HG03460 (cell line): ENCODE data around the gene PREX1.

Source experiments
- ATAC-seq: cut with Tn5 transposase; IDR thresholded peaks from one replicate; pipeline ENCODE4 v1.9.1; 2021; ENCODE audit not compliant: unreplicated experiment

Gene PREX1

DNA sequence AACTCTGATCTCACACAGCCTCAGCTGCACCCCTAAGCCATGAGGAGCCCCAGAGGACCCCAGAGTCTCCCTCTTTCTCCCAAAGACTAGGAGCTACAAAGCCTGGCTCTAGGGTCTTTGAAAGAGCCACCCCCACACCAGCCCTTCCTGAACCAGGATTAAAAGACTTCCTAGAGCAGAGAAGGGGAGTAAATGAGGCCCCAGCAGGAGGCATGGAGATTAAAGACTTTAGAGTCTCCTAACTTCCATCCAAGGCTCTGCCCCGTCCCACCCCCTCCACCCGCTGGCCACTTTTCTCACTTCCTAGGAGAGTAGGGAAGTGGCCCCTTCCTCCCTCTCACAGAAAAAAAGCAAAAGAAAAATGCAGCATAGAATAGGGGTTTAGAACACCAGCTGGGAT, 1.7 kb downstream of the PREX1 start:
- ATAC-seq: no peak

DNA sequence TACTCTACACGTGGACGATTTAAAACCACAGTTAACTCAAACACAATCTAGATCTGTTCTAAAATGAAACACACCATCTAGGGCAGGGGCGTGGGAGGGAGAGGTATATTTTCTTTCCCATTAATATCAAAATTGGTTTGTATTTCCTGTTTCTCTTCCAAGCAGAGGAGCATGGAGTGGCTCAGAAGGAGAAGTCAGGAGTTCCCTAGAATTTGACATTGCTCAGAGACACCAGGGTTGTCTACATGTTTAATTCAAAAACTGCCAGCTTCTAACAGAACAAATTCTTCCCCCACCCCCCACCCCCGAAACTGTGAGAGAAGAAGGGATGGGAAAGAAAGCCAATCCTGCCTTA, 2.3 kb downstream of the PREX1 start:
- no peak for ATAC-seq

DNA sequence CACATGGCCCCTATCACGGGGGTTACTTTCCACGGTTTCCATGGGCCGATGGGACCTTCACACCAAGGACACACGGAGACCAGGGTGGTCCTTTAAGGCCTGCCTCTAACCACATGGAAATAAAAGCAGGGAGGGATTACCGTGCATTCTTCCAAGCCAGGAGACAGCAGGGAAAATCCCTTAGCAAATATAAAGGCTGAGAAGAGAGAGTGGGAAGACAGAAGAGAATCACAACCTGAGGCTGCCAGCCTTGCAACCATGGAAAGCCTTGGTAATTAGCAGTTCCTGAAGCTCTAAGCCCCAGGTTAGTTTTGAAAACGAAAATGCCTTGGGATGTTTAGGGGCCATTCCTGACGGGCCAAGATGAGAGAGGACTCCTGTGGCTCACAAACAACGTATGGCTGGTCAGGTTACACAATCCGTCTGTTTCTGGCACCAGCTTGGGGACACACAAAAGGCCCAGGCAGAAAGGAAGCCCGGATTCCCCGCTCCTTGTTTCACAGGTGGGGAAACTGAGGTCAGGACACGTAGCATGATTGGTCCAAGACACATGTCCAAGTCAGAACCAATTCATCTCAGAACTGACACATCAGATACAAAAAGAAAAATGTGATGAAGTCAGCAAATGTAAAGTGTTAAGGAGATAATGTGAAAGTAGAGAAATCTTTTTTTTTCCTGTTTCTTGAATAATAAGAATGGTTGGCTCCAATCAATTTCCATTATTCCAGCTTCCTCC, 2.8 kb downstream of the PREX1 start:
- ATAC-seq: no peak

DNA sequence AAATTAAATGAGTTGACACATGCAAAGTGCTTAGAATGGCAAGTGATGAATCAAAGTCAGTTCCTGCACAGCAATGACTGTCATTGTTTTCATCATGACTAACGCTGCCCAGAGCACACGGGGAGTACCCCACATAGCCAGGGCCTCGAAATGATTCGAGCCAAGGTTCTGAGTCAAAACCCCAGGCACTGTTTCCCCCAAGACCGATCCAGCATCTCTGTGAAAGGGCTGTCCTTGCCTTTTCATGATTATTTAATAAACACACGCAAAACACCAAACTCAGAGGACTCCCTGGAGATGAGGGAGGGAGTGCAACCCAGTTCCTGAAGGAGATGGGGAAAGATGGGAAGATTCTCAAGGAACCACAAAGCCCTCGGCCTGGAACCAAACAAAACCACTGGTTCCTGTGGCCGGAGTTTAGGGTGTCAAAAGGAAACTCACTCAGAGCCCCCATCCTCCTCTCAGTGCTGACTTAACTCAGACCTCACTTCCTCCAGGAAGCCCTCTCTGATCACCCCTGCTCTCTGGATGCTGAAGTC, 3.8 kb downstream of the PREX1 start:
- ATAC-seq: no peak

DNA sequence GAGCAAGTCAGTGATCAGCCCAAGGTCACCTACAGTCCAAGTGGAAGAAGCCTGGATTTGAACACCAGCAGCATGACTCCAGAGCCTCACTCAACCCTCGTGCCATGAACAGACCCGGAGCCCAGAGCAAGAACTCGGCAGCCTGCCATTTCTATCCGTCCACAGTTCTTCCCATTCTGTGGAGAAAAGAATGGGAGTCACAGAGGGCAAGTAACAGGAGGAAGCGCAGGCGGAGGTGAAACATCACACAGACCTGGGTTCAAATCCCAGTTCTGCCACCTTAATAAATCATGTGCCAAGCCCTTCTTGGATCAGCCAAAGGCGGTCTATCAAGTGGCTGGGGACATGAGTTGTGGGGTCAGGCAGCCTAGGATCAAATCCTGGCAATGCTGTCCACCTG, 4.3 kb downstream of the PREX1 start:
- ATAC-seq: no peak

DNA sequence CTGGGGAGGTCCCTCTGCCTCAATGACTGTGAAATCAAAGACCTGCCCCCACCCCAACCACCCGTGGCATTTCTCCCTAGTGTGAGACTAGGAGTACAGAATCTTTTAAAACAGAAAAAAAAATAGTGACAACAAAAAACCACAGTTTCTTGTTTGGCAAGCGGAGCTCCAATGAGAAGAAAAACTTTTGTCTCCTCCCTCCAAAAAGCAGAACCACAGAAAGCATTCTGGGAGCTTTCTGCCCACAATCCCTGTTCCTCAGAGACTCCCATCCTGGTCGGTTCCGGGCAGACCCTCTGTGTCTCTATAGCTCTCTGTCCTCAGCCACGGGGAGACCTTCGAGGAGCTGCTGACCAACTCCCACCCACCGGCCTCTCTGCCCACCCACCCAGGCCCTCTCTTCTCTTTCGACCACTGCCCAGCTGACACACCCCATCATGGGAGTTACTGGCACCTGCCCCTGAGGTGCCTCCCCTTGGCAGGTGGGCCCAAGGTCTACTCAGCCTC, 4.9 kb downstream of the PREX1 start:
- ATAC-seq: no peak

DNA sequence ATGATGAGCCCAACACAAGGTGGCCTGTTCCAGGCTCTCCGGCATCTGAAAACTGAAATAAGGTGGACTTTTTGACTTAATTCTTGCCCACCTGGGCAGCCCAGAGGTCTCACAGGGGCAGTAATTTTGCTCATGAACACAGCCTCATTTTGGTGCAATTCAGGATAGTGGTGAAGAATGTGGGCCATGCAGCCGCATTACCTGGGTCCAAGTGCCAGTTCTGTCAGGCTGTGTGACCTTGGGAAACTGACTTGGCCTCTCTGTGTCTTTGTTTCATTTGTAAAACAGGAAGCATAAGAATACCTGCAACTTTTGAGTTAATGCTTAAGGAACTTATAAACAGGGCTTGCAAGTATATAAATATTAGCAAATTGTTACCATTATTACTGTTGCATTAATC, 5.6 kb downstream of the PREX1 start:
- ATAC-seq: no peak

DNA sequence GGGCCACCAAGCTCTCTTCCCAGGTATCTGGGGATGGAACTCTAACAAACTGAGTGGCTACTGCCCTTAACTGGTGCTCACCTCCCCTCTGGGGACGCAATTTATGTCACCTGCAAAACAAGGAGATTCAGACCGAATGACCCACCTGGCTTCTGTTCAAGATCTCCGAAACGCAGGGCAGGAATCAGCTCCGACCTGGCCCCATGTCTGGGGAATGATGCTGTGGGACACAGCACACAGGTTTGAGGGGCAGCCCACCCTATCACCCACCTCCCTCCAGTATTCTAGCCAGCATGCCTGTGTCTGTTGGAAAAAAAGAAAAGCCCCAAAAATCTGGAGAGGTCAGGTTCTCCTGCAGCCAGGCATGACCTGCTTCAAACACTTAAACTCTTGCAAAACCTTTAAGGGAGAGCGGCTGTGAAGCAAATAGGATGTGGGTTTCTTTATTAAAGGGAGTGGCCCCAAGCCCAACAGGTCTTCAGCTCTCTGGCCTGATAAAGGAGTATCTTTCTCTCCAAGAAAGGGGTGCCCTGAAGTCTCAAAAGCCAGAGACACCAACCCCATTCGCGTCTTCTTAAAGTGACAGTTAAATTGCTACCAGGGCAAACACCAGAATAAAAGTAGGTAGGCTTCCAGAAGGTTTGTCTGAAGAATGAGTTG, 6.4 kb downstream of the PREX1 start:
- ATAC-seq: no peak

DNA sequence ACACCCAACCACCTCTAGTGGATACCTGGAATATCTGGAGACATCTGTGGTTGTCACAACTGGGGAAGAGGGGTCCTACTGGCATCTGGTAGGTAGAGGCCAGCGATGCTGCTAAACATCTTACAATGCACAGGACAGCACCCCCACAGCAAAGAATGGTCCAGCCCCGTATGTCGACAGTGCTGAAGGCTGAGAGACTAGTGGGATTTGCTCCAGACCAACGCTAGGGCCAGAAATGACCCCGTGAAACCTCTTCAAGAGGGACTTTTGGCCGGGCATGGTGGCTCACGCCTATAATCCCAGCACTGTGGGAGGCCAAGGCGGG, 7.2 kb downstream of the PREX1 start:
- ATAC-seq: no peak

DNA sequence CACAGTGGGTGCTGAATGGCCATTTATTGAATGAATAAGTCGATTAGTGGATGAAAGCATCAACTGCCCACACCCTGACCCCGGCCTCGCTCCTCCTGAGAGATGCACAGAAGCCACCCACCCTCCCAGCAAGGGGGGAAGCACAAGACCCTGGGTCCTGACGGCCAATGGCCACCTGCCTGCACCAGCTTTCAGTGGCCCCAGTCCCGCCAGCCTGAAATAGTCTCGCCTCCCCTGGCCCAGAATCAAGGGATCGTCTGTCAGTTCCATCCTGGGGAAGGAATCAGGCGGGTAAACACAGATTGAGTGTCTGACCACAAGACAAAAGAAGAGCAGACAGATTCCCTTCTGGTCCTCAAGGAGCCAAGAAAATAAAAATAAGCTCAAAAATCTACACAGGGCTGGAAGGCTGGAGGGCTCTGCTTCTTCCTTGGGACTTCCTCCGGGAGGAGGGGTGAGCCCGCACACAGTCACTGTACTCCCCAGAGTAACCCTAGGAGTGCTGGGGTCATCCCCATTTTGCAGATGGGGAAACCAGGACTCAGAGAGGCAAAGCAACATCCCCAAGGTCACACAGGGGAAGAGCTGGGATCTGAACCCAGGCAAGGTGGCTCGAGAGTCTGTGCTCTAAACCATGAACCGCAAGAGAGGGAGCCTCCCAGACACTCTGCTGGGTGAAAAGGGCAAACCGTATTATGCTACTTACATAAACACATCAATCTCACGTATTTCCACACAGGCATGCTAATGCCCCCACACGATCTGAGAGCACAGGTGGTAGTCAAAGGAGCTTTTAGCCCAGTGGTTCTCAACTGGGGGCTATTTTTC, 7.8 kb downstream of the PREX1 start:
- ATAC-seq: no peak

DNA sequence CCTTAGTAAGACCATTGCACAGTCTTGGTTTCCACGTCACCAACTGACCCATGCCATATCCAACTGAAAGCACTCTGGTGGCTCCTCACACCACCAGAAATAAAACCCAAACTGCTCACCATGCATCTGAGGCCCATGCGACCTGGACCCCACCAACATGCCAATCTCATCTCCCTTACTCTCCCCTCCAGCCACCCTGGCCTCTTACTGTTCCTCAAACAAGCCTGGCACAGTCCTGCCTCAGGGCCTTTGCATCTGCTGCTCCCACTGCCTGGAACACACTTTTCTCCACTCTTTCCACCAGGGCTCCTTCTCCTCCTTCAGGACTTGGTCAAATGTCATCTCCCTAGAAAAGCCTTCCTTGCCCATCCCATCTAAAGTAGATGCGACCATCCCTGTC, 8.7 kb downstream of the PREX1 start:
- ATAC-seq: no peak

DNA sequence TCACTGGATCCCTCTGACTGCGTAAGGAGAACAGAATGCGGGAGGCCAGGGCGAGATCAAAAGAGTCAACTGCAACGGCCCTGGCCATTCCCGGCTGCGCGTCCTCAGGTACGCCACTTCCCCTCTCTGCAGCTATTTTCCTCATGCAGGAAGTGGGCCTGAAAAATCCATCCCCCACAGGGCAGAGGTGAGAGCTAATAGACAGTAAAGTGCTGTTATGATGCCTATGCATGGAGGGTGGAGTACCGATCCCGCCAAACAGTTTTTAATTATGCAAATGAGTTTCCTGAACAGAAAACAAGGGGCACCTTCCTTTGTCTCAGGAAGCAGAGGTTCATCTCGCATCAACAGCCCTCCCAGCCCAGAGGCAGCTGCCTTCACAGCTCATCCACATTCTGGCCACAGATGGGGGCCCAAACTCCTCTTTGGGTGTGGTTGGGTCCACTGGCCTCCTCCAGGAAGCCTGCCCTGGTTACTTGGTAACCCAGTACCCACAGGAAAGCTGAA, 9.3 kb downstream of the PREX1 start:
- ATAC-seq: no peak

DNA sequence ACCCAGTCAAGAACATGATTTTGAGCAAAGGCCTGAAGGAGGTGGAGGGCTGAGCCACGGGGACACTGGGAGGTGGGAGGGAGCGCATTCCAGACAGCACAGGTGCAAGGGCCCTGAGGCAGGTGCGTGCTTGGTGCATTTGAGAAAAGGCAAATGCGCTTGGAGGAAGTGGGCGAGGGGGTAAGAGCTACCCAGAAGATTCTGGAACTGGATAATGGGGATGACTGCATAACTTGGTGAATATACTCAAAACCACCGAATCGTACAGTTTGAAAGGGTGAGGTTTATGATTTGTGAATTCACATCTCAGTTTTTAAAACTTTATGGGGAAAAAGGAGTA, 9.8 kb downstream of the PREX1 start:
- no peak for ATAC-seq

DNA sequence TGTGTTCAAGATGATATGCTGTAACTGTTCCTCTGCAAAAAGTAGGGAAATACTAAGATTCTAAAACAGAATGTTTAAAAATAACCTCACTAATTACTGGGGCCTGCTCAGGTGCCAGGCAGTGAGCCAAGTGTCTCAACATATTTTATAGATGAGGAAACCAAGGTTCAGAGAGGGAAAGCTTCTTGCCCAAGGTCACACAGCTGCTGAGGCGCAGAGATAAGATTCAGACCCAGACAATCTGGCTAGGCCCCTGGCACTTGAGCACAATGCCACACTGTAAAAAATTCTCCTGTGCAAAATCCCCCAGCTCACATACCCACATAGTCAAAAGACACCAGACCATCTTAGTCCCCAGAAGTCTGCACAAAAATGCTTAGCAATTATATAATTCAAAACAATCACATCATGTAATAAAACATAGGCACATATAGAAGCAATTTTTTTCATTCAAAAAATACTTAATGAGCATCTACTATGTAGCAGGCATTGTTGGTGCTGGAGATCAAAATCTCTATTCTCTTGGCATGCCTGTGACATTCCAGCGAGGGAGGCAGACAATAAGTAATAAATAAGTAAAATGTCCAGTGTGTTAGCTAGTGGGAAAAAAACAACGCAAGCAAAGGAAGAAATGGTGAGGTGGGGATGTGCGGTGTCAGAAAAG, 10.3 kb downstream of the PREX1 start:
- no peak for ATAC-seq

DNA sequence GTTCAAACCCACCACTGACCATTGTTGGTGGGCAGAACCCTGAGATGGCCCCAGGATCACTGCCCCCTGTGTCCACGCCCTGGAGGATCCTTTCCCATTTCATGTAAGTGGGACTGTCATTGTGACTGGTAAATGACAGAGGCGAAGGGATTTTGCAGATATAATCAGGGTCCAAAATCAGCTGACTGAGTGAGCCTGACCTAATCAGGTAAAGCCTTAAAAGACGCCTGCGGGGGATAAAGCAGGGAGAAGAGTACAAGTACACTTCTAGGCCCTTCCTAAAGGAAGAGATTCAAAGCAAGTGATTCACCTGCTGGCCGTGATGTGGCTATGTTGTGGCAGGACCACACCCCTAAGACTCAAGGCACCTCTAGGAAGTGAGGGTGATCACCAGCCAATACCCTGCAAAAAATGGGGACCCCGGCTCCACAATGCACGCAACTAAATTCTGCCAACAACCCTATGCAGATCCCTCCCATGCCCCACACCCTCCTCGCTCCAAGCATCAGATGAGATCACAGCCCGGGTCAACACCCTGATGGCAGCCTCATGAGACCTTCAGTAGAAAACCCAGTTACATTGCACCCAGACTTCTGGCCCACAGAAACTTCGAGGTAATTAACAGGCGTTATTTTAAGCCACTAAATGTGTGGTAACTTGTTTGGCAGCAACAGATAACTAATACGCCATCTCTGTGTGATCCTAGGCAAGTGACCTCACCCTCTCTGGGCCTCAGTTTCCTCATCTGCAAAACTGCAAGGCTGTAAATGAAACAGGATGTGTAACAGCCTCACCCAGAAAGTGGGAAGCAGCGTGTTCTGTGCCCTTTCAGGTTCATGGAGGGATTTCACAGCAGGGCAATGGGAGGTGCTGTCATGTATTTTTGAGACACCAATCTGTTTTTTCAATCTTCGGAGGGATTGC, 11.3 kb downstream of the PREX1 start:
- no peak for ATAC-seq

DNA sequence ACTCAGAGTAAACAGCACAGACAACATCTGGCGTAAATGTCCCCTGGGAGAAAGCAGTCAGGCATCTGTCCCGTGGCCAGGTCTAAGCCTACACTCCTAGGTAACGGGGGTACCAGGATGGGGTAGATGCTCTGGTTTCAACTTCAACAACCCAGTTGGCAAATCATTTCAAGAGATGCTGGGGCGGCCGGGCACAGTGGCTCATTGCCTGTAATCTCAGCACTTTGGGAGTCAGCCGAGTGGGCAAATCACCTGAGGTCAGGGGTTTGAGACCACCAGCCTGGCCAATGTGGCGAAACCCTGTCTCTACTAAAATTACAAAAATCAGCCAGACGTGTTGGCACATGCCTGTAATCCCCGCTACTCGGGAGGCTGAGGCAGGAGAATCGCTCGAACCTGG, 12.3 kb downstream of the PREX1 start:
- ATAC-seq: no peak

DNA sequence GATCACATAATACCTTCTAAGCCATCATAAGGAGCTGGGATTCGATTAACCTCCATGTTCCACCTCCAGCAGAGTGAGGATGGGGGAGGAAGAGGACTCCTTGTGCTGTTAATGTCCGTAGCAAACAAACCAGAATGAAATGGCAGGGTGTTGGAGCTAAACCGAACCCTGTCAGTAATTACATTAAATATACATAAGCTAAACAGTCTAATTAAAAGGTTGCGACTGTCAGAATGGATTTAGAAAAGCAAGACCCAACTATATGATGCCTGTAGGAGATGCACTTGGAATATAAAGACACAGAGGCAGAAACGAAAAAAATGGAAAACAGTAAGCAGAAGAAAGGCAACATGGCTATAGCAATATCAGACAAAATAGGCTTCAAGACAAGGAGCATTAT, 13.2 kb downstream of the PREX1 start:
- no peak for ATAC-seq

DNA sequence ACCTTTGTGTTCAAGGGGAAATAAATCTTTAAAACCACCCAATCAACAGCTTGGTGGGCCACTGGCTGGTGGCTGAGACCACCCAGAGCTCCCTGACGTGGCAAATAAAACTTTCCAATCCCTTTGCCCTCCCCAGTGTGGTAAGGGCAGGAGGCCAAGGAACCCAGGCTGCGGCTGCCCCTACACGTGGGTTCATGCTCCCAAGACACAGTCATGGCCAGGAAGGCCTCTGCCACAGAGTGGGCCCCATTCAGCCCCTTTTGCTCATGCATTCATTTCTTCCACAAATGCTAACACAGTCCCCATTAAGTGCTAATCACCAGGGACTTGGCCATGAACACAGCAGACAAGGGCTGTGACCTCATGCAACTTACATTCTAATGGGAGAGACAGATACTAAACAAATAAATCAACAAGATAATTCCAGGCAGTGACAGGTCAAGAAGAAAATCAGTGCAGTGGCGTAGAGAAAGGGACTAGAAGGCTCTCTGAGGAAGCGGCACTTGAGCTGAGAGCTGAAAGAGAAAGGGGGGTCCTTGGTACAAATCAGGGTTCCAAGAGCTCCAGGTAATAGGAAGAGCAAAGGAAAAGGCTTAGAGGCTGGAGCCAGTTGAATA, 13.8 kb downstream of the PREX1 start:
- ATAC-seq: no peak

DNA sequence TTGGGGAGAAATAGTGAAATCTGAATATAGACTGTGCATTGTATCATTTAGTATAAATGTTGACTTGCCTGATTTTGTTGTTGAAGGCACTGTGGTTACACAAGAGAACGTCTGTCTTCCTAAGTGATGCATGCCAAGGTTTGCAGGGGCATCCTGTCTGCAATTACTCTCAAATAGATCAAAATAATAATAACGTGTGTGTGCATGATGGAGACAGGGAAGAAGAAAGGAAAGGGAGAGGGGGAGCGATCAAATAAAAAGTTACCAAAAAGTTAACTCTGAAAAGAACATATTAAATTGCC, 14.4 kb downstream of the PREX1 start:
- ATAC-seq: no peak
